KMS-11 (cell line): ENCODE results near the gene TMEM114.
A peak's percentile ranks its signal among the peaks of the same experiment; 100 is the strongest.

ENCODE experiments used
- H2AFZ ChIP-seq: fragments of 200-600 bp; sonication (generic); 2 replicates; pipeline ENCODE4 v1.6.1; 2016; ENCODE audit warnings: antibody characterized with exemption, mixed run types, low read depth
- H3K27ac ChIP-seq: fragments of 200-600 bp; sonication (generic); 2 replicates; pipeline ENCODE4 v1.6.1; 2016; ENCODE audit warnings: mild to moderate bottlenecking, mixed run types
- H3K27me3 ChIP-seq: fragments of 200-600 bp; sonication (generic); 2 replicates; pipeline ENCODE4 v1.6.1; 2017; ENCODE audit warnings: mild to moderate bottlenecking, low read depth, mixed run types, moderate library complexity; ENCODE audit not compliant: insufficient read depth
- H3K36me3 ChIP-seq: fragments of 200-600 bp; sonication (generic); 2 replicates; pipeline ENCODE4 v1.6.1; 2017; ENCODE audit warnings: mild to moderate bottlenecking, mixed run types; ENCODE audit not compliant: insufficient read depth
- H3K4me1 ChIP-seq: fragments of 200-600 bp; sonication (generic); 2 replicates; pipeline ENCODE4 v1.6.1; 2016; ENCODE audit warnings: mild to moderate bottlenecking, low read depth, mixed run types; ENCODE audit not compliant: poor library complexity, severe bottlenecking
- H3K4me2 ChIP-seq: fragments of 200-600 bp; sonication (generic); 2 replicates; pipeline ENCODE4 v1.7.0; 2016; ENCODE audit warnings: mild to moderate bottlenecking, mixed run types
- H3K4me3 ChIP-seq: fragments of 200-600 bp; sonication (generic); IDR thresholded peaks from 2 replicates; pipeline ENCODE4 v1.6.1; 2017; ENCODE audit warnings: low read depth, low read length, mixed read lengths; ENCODE audit not compliant: insufficient read depth
- H3K79me2 ChIP-seq: fragments of 200-600 bp; sonication (generic); 2 replicates; pipeline ENCODE4 v1.6.1; 2016; ENCODE audit warnings: low read depth, mixed run types; ENCODE audit not compliant: insufficient read depth
- H3K9ac ChIP-seq: fragments of 200-600 bp; sonication (generic); 2 replicates; pipeline ENCODE4 v1.6.1; 2016; ENCODE audit warnings: mild to moderate bottlenecking, mixed run types
- H4K20me1 ChIP-seq: fragments of 200-600 bp; sonication (generic); 2 replicates; pipeline ENCODE4 v1.6.1; 2016; ENCODE audit warnings: mild to moderate bottlenecking, mixed run types; ENCODE audit not compliant: insufficient read depth
- CTCF ChIP-seq: fragments of 200-600 bp; sonication (generic); conservative IDR thresholded peaks from 2 replicates; pipeline ENCODE4 v1.6.1; 2017; ENCODE audit warnings: low read depth, mild to moderate bottlenecking, antibody characterized with exemption, low read length, moderate library complexity, mixed read lengths

TMEM114 gene

DNA sequence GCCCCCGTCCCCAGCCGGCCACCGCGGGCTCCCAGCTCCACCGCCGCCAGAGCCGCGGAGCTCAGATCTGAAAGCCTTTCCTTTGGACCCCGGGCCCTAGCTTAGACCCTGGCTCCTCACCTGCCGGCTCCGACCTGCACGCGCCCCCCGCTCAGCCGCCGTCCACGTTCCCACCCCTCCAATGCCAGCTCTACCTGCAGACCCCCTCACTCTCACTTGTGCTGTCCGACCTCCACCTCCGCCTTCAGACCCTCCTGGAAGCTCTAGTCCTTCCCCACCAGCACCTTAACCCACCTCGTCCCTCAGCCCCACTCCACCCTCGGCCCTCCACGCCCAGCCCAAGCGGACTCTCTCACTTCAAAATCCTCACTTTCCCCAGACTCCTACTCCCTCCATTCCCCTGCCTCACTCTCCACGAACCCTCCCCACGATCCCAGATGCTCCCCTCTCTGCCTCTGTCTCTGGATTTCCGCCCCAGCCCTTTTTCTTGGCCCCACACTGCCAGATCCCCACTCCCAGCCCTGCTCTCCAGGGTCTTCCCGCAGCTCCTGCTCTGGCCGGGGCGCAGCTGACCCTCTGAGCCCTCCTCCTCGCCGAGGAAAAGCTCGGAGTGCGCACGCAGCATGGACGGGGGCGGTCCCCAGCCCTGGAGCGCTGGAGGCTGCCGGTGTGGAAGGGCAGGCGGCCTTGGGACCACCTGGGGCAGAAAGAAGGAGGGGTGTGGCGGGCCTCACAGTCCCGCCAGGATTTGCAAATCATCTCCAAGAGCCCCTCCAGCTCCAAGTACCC lies at the start of gene TMEM114:
TMEM114 (minus strand) TSS at position 612 of the 789 bp plus-strand sequence. CDS start 673 bp downstream, outside the sequence.
- Histone ChIP-seq H3K36me3 (no peaks in the 10 kb centered on the region), H2AFZ (no peak within 1 kb of the TSS), H3K4me3 (no peak within 1 kb of the TSS), H3K4me2 (no peak within 1 kb of the TSS), H3K79me2 (no peaks in the 10 kb centered on the region), H3K4me1 (no peaks in the 10 kb centered on the region), H4K20me1 (no peaks in the 10 kb centered on the region), H3K27ac (no peak within 1 kb of the TSS), H3K27me3 (no peaks in the 10 kb centered on the region), H3K9ac (no peak within 1 kb of the TSS)
- no peak for TF ChIP-seq CTCF

DNA sequence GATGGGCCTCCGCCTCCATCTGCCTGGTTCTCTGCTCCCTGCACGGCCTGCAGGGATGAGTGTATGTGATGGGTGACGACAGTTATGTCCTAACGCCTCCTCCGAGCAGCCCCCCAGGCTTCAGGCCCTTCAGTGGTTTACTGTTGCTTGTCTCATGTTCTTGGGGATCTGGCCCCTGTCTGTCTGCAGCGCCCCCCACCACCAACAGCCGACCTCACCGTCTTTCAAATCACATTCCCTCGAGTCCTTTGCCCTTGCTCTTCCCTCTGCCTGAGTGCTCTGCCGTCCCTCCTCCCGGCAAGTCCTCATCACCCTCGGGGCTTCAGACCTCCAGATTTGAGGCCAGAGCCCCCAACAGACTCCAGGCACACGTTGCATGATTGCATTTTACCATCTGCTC lies 49.4 kb upstream of the TMEM114 start:
- no peak overlapping the region for H3K27ac ChIP-seq
- H3K36me3 ChIP-seq = peaks cover 17% of the 10 kb centered on the region; the same call in 1 of the 2 replicates
- H4K20me1 ChIP-seq = no peaks in the 10 kb centered on the region
- H3K4me1 ChIP-seq = no peaks in the 10 kb centered on the region
- no peak overlapping the region for H3K9ac ChIP-seq
- no peaks in the 10 kb centered on the region for H3K27me3 ChIP-seq
- no peaks in the 10 kb centered on the region for H3K79me2 ChIP-seq
- no peak for TF ChIP-seq CTCF
- no peak overlapping the region for H3K4me2 ChIP-seq
- no peak overlapping the region for H2AFZ ChIP-seq
- no peak overlapping the region for H3K4me3 ChIP-seq

- Histone ChIP-seq H3K9ac (no peak overlapping the region), H3K27ac (no peak overlapping the region), H3K4me3 (no peak overlapping the region), H2AFZ (no peak overlapping the region), H3K27me3 (no peaks in the 10 kb centered on the region), H3K79me2 (no peaks in the 10 kb centered on the region), H3K4me1 (no peaks in the 10 kb centered on the region), H3K36me3 (no peaks in the 10 kb centered on the region; the same call in 1 of the 2 replicates), H3K4me2 (no peak overlapping the region), H4K20me1 (no peaks in the 10 kb centered on the region)
- TF ChIP-seq CTCF = 0 out of 2 replicates have a peak, but pooled peaks have one; percentile 17
Measured at GRCh38 chr16:8634991-8635736, 44.9 kb upstream of the TMEM114 start.

GRCh38 chr16:8632675-8633182 lies 42.4 kb upstream of the TMEM114 start:
- peaks cover 8% of the 10 kb centered on the region; the same call in 1 of the 2 replicates for H3K36me3 ChIP-seq
- no peaks in the 10 kb centered on the region for H4K20me1 ChIP-seq
- H2AFZ ChIP-seq = no peak overlapping the region
- no peak overlapping the region for H3K4me3 ChIP-seq
- H3K4me2 ChIP-seq = no peak overlapping the region
- no peaks in the 10 kb centered on the region for H3K79me2 ChIP-seq
- no peaks in the 10 kb centered on the region for H3K27me3 ChIP-seq
- no peak overlapping the region for H3K27ac ChIP-seq
- TF ChIP-seq CTCF = no peak
- H3K4me1 ChIP-seq = no peaks in the 10 kb centered on the region
- no peak overlapping the region for H3K9ac ChIP-seq
